ENCODE data around the gene CDK10.

GRCh38 chr16:89732918-89733242 is 46.4 kb downstream of the CDK10 start:
- TF ChIP-seq, protein P1, sequence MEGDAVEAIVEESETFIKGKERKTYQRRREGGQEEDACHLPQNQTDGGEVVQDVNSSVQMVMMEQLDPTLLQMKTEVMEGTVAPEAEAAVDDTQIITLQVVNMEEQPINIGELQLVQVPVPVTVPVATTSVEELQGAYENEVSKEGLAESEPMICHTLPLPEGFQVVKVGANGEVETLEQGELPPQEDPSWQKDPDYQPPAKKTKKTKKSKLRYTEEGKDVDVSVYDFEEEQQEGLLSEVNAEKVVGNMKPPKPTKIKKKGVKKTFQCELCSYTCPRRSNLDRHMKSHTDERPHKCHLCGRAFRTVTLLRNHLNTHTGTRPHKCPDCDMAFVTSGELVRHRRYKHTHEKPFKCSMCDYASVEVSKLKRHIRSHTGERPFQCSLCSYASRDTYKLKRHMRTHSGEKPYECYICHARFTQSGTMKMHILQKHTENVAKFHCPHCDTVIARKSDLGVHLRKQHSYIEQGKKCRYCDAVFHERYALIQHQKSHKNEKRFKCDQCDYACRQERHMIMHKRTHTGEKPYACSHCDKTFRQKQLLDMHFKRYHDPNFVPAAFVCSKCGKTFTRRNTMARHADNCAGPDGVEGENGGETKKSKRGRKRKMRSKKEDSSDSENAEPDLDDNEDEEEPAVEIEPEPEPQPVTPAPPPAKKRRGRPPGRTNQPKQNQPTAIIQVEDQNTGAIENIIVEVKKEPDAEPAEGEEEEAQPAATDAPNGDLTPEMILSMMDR (IDR thresholded peaks at IDR 0.05; ENCODE audit: insufficient read depth, low read depth, low read length): no peak
- no peak for TF ChIP-seq EZH2 (IDR thresholded peaks at IDR 0.05; ENCODE audit: insufficient read depth, low read length)
